Measurements from ENCODE around the gene PKP3.
"Not testable (repeated sequence)": the region's sequence is repeated elsewhere in the genome, so short reads cannot be mapped to it uniquely, and the experiment has no call there.

Gene PKP3

DNA sequence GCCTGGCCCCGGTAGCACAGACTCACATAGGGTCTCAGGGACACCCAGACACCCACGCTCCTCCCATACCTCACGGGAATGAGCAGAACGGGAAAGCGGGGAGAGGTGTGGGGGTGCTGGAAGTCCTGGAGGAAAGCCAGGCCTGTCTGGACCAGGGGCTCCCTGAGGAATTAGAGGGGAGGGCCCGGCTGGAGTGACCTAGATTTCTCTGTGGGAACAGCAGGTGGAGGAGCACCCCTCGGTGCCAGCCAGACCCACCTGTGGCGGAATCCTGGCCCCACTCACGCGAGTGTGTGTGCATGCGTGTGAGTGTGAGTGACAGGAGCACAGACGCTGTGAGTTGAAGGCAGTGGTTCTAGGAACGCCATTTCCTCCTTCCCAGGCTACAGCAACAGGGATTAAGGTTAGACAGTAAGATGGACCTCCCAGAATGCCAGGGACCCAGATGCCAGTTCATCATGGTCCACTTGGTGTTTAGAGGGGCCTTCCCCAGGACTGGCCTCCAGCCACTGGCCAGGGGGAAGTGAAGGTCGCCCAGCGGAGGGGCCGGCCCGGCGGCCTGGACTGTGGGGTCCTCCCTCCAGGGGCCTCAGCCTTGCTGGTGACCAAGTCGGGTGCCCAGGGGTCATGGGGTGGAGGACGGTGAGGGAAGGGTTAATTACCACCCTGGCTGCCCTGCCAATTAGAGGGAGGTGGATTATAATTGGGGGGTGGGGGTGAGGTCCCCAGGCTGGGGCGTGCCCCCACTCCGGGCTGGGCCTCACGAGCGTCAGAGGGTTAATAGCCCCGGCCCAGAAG is 1.0 kb downstream of the PKP3 start:
- in situ Hi-C loops (cut with HindIII; ENCODE audit: low sequenced_read_pairs): no loop called here

DNA sequence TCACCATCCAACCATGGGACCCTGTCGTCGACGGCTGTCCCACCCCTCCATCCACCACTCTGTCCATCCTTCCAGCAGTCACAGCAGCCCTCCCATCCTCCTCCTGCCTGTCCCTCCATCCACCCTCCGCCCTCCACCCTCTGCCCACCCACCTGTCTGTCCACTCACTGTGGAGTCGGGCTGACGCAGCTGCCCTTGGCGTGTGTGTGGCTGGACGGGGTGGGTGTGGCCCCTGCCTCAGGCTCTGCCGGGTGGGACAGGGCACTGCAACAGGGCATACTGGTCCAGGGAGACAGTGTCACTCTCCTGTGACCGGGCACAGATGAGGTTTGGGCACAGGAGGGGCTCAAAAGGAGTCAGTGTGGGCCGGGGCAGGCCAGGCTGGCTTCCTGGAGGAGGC is 1.9 kb downstream of the PKP3 start:
- in situ Hi-C loops (cut with HindIII; ENCODE audit: low sequenced_read_pairs): no loop called here

DNA sequence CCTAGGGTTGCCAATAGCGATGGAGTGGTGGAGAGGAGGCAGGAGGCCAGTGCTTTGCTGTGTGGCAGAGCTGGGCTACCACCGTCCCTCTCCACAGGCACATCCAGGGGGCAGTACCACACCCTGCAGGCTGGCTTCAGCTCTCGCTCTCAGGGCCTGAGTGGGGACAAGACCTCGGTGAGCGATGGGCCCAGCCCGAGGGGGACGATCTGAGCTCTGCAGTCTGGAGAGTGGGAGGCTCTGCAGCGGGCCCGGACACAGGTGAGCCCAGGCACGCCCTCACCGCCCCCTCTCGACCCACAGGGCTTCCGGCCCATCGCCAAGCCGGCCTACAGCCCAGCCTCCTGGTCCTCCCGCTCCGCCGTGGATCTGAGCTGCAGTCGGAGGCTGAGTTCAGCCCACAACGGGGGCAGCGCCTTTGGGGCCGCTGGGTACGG is 2.5 kb downstream of the PKP3 start:
- in situ Hi-C loops (cut with HindIII; ENCODE audit: low sequenced_read_pairs): no loop called here

DNA sequence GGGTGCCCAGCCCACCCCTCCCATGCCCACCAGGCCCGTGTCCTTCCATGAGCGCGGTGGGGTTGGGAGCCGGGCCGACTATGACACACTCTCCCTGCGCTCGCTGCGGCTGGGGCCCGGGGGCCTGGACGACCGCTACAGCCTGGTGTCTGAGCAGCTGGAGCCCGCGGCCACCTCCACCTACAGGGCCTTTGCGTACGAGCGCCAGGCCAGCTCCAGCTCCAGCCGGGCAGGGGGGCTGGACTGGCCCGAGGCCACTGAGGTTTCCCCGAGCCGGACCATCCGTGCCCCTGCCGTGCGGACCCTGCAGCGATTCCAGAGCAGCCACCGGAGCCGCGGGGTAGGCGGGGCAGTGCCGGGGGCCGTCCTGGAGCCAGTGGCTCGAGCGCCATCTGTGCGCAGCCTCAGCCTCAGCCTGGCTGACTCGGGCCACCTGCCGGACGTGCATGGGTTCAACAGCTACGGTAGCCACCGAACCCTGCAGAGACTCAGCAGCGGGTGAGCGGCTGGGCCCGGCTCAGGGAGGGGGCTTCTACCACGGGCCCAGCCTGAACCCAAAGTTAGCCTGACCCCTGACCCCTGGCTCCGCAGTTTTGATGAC is 3.0 kb downstream of the PKP3 start:
- in situ Hi-C loops (cut with HindIII; ENCODE audit: low sequenced_read_pairs): no loop called here

DNA sequence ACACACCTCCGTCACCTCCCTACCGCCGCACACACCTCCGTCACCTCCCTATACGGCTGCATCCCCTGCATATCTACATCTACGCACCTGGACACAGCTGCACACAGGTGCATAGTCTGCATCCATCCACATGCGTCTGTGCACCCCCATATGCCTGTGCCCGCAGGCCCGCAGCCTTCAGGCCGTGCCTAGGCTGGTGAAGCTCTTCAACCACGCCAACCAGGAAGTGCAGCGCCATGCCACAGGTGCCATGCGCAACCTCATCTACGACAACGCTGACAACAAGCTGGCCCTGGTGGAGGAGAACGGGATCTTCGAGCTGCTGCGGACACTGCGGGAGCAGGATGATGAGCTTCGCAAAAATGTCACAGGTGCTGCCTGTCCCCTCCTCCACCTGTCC is 4.8 kb downstream of the PKP3 start:
- in situ Hi-C loops (cut with HindIII; ENCODE audit: low sequenced_read_pairs): no loop called here

DNA sequence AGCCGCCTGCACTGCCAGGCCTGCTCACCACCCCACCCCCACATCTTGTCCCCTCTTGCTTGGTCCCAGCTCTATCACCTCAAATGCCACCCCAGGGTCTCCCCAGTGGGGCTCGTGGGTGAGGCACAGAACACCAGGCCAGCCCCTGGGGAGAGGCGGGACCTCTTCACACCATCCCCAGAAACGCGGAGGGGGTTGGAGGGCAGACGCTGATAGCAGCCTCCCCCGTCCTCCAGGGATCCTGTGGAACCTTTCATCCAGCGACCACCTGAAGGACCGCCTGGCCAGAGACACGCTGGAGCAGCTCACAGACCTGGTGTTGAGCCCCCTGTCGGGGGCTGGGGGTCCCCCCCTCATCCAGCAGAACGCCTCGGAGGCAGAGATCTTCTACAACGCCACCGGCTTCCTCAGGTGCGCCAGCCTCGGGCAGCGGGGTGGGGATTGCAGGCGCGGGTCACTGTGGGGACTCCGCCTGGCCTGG is 5.8 kb downstream of the PKP3 start:
- in situ Hi-C loops (cut with HindIII; ENCODE audit: low sequenced_read_pairs): no loop called here

DNA sequence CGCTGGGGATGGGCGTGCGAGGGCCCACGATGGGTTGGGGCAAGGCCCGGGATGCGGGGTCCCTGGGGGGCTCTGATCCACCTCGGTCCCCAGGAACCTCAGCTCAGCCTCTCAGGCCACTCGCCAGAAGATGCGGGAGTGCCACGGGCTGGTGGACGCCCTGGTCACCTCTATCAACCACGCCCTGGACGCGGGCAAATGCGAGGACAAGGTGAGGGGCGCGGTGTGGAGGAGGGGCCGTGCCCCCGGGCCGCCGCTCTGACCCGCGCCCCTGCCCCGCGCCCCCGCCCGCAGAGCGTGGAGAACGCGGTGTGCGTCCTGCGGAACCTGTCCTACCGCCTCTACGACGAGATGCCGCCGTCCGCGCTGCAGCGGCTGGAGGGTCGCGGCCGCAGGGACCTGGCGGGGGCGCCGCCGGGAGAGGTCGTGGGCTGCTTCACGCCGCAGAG is 6.3 kb downstream of the PKP3 start:
- in situ Hi-C loops (cut with HindIII; ENCODE audit: low sequenced_read_pairs): no loop called here

DNA sequence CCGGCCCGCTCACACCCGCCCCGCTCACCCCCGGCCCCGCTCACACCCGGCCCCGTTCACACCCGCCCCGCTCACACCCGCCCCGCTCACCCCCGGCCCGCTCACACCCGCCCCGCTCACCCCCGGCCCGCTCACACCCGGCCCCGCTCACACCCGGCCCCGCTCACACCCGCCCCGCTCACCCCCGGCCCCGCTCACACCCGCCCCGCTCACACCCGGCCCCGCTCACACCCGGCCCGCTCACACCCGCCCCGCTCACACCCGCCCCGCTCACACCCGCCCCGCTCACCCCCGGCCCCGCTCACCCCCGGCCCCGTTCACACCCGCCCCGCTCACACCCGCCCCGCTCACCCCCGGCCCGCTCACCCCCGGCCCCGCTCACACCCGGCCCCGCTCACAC is 7.2 kb downstream of the PKP3 start:
- in situ Hi-C loops (cut with HindIII; ENCODE audit: low sequenced_read_pairs): not testable (repeated sequence)

DNA sequence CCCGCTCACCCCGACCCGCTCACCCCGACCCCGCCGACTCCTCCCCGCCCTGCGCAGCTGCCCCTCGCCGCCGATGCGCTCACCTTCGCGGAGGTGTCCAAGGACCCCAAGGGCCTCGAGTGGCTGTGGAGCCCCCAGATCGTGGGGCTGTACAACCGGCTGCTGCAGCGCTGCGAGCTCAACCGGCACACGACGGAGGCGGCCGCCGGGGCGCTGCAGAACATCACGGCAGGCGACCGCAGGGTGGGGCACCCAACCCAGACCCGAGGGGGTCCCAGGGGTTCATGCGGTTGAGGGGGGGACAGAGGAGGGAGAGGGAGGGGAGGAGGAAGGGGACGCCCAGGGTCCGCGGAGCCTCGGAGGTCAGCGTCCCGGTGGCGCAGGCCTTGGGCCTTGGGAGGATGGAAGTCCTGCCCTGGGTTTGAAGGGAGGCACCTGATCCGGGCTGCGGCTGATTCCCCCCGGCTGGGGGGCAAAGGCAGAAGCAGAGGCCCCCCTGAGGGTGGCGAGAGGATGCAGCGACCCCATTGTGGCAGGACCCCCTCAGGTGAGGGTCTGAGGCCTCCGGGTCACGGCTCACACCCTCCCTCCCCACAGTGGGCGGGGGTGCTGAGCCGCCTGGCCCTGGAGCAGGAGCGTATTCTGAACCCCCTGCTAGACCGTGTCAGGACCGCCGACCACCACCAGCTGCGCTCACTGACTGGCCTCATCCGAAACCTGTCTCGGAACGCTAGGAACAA is 9.2 kb downstream of the PKP3 start:
- in situ Hi-C loops (cut with HindIII; ENCODE audit: low sequenced_read_pairs): no loop called here

DNA sequence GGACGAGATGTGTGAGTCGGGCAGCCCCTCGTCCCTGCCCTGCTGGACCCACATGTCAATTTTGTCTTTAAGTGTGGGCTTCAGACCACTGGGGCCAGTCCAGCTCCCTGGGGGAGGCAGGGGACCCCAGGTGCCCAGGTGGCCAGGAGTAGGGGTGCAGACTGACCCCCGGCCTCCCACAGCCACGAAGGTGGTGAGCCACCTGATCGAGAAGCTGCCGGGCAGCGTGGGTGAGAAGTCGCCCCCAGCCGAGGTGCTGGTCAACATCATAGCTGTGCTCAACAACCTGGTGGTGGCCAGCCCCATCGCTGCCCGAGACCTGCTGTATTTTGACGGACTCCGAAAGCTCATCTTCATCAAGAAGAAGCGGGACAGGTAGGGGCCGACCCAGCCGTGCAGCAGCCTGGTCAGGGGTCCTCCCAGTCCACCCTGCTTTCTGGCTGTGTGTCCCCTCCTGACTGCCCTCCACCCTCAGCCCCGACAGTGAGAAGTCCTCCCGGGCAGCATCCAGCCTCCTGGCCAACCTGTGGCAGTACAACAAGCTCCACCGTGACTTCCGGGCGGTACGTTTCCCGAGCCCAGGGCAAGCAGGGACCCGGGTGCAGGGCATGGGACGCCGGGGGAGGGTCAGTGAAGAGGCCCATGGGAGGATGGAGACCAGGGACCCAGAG is 9.9 kb downstream of the PKP3 start:
- in situ Hi-C loops (cut with HindIII; ENCODE audit: low sequenced_read_pairs): no loop called here

DNA sequence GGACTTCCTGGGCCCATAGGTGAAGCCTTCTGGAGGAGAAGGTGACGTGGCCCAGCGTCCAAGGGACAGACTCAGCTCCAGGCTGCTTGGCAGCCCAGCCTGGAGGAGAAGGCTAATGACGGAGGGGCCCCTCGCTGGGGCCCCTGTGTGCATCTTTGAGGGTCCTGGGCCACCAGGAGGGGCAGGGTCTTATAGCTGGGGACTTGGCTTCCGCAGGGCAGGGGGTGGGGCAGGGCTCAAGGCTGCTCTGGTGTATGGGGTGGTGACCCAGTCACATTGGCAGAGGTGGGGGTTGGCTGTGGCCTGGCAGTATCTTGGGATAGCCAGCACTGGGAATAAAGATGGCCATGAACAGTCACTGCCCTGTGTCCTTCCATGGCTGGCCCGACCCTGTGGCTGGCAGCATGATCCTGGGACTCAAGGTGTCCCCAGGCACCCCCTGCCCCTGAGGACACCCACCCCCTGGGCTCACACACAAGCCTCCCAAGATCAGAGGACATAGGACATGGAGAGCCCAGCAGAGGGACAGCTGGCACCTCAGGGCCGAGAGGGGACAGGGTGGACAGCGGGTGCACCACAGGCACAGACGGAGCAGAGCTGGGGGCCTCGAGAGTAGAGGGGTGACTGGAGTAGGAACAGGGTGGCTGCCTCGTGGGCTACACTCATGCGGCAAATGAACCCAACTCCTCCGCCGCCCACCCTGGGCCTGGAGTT is 10.7 kb downstream of the PKP3 start:
- in situ Hi-C loops (cut with HindIII; ENCODE audit: low sequenced_read_pairs): no loop called here

DNA sequence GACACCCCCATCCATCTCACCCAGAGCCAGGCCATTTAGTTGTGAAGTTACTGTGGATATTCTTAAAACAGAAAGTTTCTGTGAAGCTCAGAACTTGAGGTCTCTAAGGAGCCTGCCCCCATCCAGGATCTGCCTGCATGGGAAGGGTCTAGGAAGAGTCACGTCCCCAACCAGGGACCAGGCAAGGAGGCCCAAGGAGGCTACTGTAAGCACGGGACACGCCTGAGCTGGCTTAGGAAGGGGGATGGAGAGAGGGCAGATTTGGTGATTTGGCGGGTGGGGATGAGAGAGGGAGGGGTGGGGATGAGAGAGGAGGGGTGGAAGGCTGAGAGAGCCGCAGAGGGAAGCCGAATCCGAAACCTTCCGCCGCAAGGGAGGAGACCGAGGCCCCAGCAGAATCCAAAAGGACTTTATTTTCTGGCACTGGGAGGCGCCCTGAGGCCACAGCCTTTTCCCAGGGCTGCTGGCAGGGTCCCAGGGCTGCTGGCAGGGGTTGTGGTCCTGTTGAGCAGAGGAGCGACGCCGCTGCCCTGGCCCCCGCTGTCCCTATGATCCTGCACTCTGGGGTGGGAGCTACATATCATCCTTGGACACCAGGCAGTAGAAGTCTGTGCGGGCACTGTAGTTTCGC is 11.4 kb downstream of the PKP3 start:
- in situ Hi-C loops (cut with HindIII; ENCODE audit: low sequenced_read_pairs): no loop called here

DNA sequence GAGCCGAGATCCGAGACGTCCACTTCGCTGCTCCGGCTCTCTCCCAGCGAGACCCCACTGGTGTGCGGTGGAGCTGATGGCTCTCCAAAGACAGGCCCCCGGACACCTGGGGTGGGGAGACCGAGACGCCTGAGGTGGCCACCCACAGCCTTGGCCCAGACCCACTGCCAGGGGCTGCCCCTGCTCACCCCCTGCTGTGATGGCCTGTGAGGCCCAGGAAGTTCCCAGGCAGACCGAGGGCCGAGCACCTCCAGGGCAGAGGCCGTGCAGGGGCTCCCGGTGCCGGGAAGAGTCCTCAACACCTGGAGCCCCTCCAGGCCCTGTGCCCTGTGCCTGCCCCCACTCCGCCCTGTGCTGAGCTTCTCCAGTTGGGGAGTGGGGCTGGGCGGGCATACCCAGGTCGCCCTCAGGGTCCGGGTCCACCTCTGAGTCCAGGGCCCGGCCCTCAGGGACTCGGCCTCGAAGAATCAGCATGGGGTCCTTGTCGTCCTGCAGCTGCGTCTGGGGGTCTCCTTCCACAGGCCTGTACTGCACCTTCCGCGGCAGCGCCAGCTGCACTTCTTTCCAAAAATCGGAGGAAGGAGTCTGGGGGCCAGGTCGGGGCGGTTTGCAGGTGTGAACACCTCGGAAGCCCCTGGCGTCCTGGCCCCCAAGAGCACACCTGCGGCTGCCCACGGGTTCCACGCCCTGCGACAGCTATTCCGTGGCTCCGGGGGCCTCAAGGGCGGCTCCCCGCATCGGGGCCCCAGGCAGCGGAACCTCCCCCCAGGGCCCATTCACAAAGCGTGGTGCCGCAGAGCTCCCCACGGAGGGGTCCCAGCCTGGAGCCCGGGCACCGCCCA is 12.2 kb downstream of the PKP3 start:
- in situ Hi-C loops (cut with HindIII; ENCODE audit: low sequenced_read_pairs): no loop called here

DNA sequence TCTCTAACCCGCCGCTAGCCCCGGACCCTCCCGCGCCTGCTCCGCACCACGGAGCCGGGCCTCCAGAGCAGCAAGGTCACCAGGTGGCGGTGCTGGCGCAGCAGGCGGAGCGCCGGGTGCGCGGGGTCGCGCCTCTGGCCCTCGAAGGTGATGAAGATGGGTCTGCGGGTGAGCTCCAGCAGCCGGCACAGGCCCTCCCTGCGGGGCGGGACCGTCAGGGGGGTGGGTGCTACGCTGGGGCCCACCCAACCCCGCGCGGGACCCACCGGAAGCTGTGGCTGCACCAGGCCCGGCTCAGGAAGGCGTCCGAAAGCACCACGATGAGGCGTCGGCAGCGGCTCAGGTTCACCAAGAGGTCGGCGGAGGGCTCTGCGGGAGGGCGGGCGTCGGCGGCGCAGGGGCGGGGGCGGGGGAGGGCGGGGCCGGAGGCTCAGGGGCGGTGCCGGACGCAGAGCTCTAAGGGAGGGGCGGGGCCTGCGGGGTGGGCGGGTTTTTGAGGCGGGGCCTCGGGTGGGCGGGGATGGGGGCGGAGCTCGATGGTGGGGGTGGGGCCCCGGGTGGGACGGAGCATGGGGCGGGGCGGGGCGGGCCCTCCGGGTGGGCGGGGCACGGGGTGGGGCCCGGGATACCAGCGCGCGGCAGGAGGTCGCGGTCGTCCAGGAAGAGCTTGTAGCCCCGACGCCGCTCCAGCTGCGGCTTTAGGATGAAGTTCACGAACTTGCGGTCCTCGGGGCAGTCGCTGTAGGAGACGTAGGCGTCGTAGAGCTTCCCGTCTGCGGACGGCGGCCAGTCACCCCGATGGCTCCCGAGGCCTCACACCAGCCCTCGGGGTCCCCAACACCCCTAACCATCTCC is 13.0 kb downstream of the PKP3 start:
- in situ Hi-C loops (cut with HindIII; ENCODE audit: low sequenced_read_pairs): no loop called here

DNA sequence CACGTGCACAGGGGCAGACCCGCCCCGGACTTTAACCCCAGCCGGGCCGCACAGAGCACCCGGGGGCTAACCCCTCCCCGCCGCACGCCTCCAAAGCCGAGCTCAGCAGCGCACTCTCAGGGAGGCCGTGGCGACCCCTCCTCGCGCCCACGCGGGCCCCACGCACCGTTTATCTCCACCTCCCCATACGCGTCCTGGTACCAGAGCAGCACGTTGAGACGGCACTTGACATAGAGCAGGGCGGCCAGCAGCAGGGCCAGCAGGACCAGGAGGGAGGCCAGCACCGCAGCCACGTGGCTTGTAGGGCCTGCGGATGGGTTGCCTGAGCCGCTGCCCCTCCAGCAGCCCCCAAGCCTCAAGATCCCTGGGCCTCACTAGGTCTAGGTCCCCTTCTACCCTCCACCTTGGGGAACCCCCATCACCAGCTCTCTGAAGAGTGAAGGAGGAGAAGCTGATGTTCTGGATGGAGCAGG is 13.7 kb downstream of the PKP3 start:
- in situ Hi-C loops (cut with HindIII; ENCODE audit: low sequenced_read_pairs): no loop called here

DNA sequence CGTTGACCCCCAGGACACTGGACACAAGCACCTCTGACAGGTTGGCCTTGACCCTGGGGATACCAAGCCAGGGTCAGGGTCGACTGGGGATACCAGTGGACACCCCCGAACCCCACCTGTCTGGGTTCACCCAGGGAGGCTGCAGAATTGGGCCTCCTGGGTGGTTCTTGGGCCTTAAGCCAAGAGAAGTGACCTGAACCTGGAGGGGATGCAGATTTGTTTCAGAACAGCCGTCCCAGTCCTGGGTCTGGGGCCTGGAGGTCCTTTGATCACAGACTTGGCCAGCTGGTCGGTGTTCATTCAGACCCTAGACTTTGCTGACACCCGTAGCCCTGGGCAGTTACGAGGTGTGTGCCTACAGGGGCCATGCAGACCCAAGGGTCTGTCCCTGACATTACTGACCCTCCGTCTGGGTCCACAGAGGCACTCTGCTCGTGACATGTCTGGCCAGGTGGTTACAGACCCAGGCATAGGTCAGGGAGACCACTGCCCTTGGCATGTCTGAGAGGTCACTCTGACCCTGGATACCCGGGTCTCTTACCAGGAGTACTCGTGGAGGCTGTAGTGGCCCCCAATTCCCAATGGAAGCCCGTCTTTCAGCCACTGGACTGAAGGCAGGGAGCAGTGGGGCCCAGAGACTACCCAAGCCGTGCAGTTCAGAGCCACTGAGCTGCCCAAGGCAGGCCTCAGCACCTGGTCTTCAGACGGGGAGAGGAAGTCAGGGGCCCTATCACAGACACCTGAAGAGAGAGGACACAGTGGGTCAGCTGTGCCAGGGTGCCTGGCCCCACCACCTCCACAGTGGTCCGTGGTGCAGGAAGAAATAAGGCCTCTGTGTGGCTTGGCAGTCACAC is 14.4 kb downstream of the PKP3 start:
- in situ Hi-C loops (cut with HindIII; ENCODE audit: low sequenced_read_pairs): no loop called here

DNA sequence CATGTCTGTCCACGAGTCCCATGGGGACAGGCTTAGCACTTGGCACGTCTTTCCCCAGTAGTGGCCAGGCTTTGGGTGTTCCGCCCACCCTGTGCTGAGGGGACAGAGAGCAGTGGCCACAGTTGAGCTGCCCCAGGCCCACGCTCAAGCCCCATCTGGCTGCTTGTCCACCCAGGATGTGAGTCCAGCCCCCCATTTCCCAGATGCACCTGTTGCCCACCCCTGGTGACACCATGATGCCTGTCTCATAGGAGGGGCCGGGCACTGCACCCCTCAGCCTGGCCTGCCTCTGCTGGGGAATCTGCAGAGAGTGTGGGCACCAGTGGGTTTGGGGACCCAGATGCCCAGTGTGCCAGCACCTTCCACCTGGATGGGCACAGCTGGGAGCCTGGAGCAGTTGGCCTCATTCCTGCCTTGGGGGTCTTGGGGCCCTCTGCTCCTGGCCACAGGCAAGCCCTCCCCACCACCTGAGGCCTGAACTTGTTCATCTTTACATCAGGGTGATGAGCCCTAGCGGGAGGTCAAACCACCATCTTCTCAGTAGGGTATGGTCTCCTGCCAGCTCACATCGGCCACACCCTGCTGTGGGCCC is 15.1 kb downstream of the PKP3 start:
- in situ Hi-C loops (cut with HindIII; ENCODE audit: low sequenced_read_pairs): no loop called here

Data from DLD1 (cell line).